IMR-90 (cell line): ENCODE measurements around the gene GORASP1. TPM values are rescaled to one million over a fixed set of nuclear protein-coding genes. Genes with fewer than 3 reads are reported as not detected.

Experiments used
- ATAC-seq: fragments of 200-7000 bp; cut with Tn5 transposase; 2 replicates; pipeline ENCODE4 v1.9.1; 2020; ENCODE audit warnings: low read depth, mild to moderate bottlenecking, moderate library complexity
- BruUV-seq: library from RNA; stranded (reverse); fragments of 400-500 nt; replicated peaks from 2 replicates; lab custom pipeline; 2021; lab: Mats Ljungman, UMichigan
- CTCF ChIA-PET: fragments of 300-600 bp; formaldehyde crosslinking; extraction: SDS; loops from one replicate; lab custom pipeline; 2021; ENCODE audit warnings: antibody characterized with exemption; lab: Yijun Ruan, JAX
- POLR2A ChIA-PET: fragments of 300-600 bp; sonication (Branson Sonifier 250); formaldehyde crosslinking; loops from one replicate; lab custom pipeline; 2022; ENCODE audit warnings: antibody characterized with exemption; ENCODE audit not compliant: unreplicated experiment; lab: Charles Lee
- DNase-seq: peaks from one replicate; pipeline ENCODE4 v3.0.0; 2013
- H2AFZ ChIP-seq: replicated peaks from 2 replicates; pipeline ENCODE3; 2013; ENCODE audit warnings: low read length, mild to moderate bottlenecking; ENCODE audit not compliant: poor library complexity
- H2AK5ac ChIP-seq: 2 replicates; pipeline ENCODE4 v1.6.1; 2013; ENCODE audit warnings: low read depth, low read length, inconsistent platforms
- H2AK9ac ChIP-seq: replicated peaks from 2 replicates; pipeline ENCODE3; 2013; ENCODE audit warnings: mild to moderate bottlenecking, low read depth, low read length, moderate library complexity; ENCODE audit not compliant: poor library complexity
- H2BK120ac ChIP-seq: 2 replicates; pipeline ENCODE4 v1.6.1; 2013; ENCODE audit warnings: low read depth, low read length, inconsistent platforms
- H2BK15ac ChIP-seq: 3 replicates; pipeline ENCODE4 v1.6.1; 2013; ENCODE audit warnings: low read depth, low read length, inconsistent platforms
- H2BK20ac ChIP-seq: 2 replicates; pipeline ENCODE4 v1.6.1; 2013; ENCODE audit warnings: low read depth, mild to moderate bottlenecking, inconsistent platforms, low read length, moderate library complexity
- H2BK5ac ChIP-seq: 2 replicates; pipeline ENCODE4 v1.6.1; 2013; ENCODE audit warnings: mild to moderate bottlenecking, low read depth, low read length, inconsistent platforms; ENCODE audit not compliant: poor library complexity, severe bottlenecking
- H3K14ac ChIP-seq: replicated peaks from 2 replicates; pipeline ENCODE4 v1.6.1; 2013; ENCODE audit warnings: low read depth, low read length, inconsistent platforms
- H3K18ac ChIP-seq: 2 replicates; pipeline ENCODE4 v1.6.1; 2013; ENCODE audit warnings: low read depth, low read length, control low read depth
- H3K23ac ChIP-seq: 2 replicates; pipeline ENCODE4 v1.6.1; 2013; ENCODE audit warnings: low read depth, low read length, inconsistent platforms
- H3K27ac ChIP-seq: 2 replicates; pipeline ENCODE4 v1.5.1; 2013; ENCODE audit warnings: mild to moderate bottlenecking, control low read depth, low read length; ENCODE audit not compliant: insufficient read depth
- H3K27me3 ChIP-seq: 2 replicates; pipeline ENCODE4 v1.6.1; 2013; ENCODE audit warnings: low read length; ENCODE audit not compliant: control insufficient read depth, insufficient read depth
- H3K36me3 ChIP-seq: 2 replicates; pipeline ENCODE4 v1.6.1; 2013; ENCODE audit warnings: low read length, mixed read lengths; ENCODE audit not compliant: control insufficient read depth, insufficient read depth
- H3K4ac ChIP-seq: 2 replicates; pipeline ENCODE4 v1.6.1; 2013; ENCODE audit warnings: low read depth, low read length, inconsistent platforms
- H3K4me1 ChIP-seq: 2 replicates; pipeline ENCODE4 v1.6.1; 2013; ENCODE audit warnings: low read length, mixed read lengths; ENCODE audit not compliant: control insufficient read depth, insufficient read depth
- H3K4me2 ChIP-seq: 2 replicates; pipeline ENCODE4 v1.6.1; 2013; ENCODE audit warnings: low read depth, mild to moderate bottlenecking, control low read depth, low read length, moderate library complexity
- H3K4me3 ChIP-seq: 2 replicates; pipeline ENCODE4 v1.5.1; 2013; ENCODE audit warnings: low read depth, mild to moderate bottlenecking, control low read depth, low read length, moderate library complexity; ENCODE audit not compliant: insufficient read depth
- H3K56ac ChIP-seq: 2 replicates; pipeline ENCODE4 v1.6.1; 2013; ENCODE audit warnings: low read length, inconsistent platforms; ENCODE audit not compliant: insufficient read depth; ENCODE audit errors: extremely low read depth
- H3K79me1 ChIP-seq, 2 experiments: 2 replicates each; pipeline ENCODE4 v1.6.1; 2013; ENCODE audit warnings: low read length in 2 of 2, inconsistent platforms in 1 of 2, low read depth in 1 of 2
- H3K9ac ChIP-seq: 2 replicates; pipeline ENCODE4 v1.6.1; 2013; ENCODE audit warnings: low read depth, low read length, control low read depth
- H3K9me1 ChIP-seq: 2 replicates; pipeline ENCODE4 v1.6.1; 2013; ENCODE audit warnings: low read length, inconsistent platforms; ENCODE audit not compliant: insufficient read depth
- H3K9me3 ChIP-seq: 2 replicates; pipeline ENCODE4 v1.6.1; 2013; ENCODE audit warnings: low read length; ENCODE audit not compliant: control insufficient read depth, insufficient read depth
- H4K20me1 ChIP-seq: 2 replicates; pipeline ENCODE4 v1.6.1; 2013; ENCODE audit warnings: low read length, inconsistent platforms; ENCODE audit not compliant: insufficient read depth
- H4K5ac ChIP-seq: 2 replicates; pipeline ENCODE4 v1.6.1; 2013; ENCODE audit warnings: mild to moderate bottlenecking, low read depth, low read length, control low read depth
- H4K8ac ChIP-seq, 2 experiments: 2 replicates each; pipeline ENCODE4 v1.6.1; 2013; ENCODE audit warnings: low read depth in 2 of 2, low read length in 2 of 2, control low read depth in 1 of 2, inconsistent platforms in 1 of 2
- H4K91ac ChIP-seq: 2 replicates; pipeline ENCODE4 v1.6.1; 2013; ENCODE audit warnings: low read depth, low read length, inconsistent platforms; ENCODE audit not compliant: insufficient read depth
- BHLHE40 ChIP-seq: fragments of 150-350 bp; IDR thresholded peaks from 2 replicates; pipeline ENCODE4 v1.6.1; 2016; ENCODE audit warnings: mild to moderate bottlenecking, low read depth, low read length
- CHD1 ChIP-seq: IDR thresholded peaks from 2 replicates; pipeline ENCODE4 v1.6.1; 2012; ENCODE audit warnings: low read depth, low read length, improper control_type of control experiment
- FOS ChIP-seq: fragments of 150-350 bp; IDR thresholded peaks from 2 replicates; pipeline ENCODE4 v1.6.1; 2016; ENCODE audit warnings: low read depth, low read length
- MAZ ChIP-seq: IDR thresholded peaks from 2 replicates; pipeline ENCODE4 v1.6.1; 2012; ENCODE audit warnings: low read depth, mild to moderate bottlenecking, low read length, improper control_type of control experiment, moderate library complexity, borderline replicate concordance
- POLR2A ChIP-seq: IDR thresholded peaks from 2 replicates; pipeline ENCODE4 v1.6.1; 2012; ENCODE audit warnings: mild to moderate bottlenecking, low read depth, low read length
- RAD21 ChIP-seq: IDR thresholded peaks from 2 replicates; pipeline ENCODE4 v1.6.1; 2012; ENCODE audit warnings: low read length, improper control_type of control experiment
- RCOR1 ChIP-seq: IDR thresholded peaks from 2 replicates; pipeline ENCODE4 v1.6.1; 2012; ENCODE audit warnings: mild to moderate bottlenecking, low read length, improper control_type of control experiment; ENCODE audit not compliant: insufficient replicate concordance
- USF2 ChIP-seq: fragments of 150-350 bp; IDR thresholded peaks from 2 replicates; pipeline ENCODE4 v1.6.1; 2017; ENCODE audit warnings: mild to moderate bottlenecking, antibody characterized with exemption, low read length, low read depth
- WGBS, 2 experiments: methylation state at CpG; one replicate each; pipeline versions ENCODE4 v1.1.5 to v1.1.7; 2013; ENCODE audit warnings: missing lambda C conversion rate in 2 of 2; ENCODE audit not compliant: insufficient read length in 1 of 2; ENCODE audit errors: extremely low coverage in 2 of 2; 5-methylcytosine and 5-hydroxymethylcytosine counted together
- dilution Hi-C: fragments of 300-500 bp; cut with HindIII; formaldehyde crosslinking; loops from one replicate; pipeline ENCODE4 v1.14.3; 2018; ENCODE audit warnings: low sequenced_read_pairs; ENCODE audit not compliant: unreplicated experiment
- in situ Hi-C: fragments of 300-500 bp; cut with MboI; formaldehyde crosslinking; loops from 3 replicates; pipeline ENCODE4 v1.14.3; 2019; ENCODE audit warnings: low sequenced_read_pairs, inconsistent platforms, mixed read lengths
- intact Hi-C: fragments of 100-400 bp; cut with micrococcal nuclease; formaldehyde crosslinking; loops from 2 replicates; pipeline ENCODE4 v1.10.0; 2022
- polyA plus RNA-seq, 3 experiments: library from polyadenylated mRNA; depleted of rRNA; stranded (reverse); fragments of >200 nt; gene quantifications; 2 replicates each; pipeline ENCODE4 v1.2.3, GENCODE V29; 2012; ENCODE audit warnings: low replicate concordance in 1 of 3
- total RNA-seq: library from RNA; depleted of rRNA; stranded (reverse); fragments of >200 nt; gene quantifications from 2 replicates; pipeline ENCODE4 v1.2.3, GENCODE V29; 2012
- TF ChIP-seq, protein P1 (sequence below): fragments of 150-350 bp; IDR thresholded peaks from 2 replicates; pipeline ENCODE4 v1.6.1; 2016; ENCODE audit warnings: low read depth, mild to moderate bottlenecking, low read length, moderate library complexity, borderline replicate concordance

GORASP1 gene
- total and polyA plus RNA-seq, 2 of the 4 experiments (the other 2 are of a cell fraction), result 35.0 to 56.6 TPM

DNA sequence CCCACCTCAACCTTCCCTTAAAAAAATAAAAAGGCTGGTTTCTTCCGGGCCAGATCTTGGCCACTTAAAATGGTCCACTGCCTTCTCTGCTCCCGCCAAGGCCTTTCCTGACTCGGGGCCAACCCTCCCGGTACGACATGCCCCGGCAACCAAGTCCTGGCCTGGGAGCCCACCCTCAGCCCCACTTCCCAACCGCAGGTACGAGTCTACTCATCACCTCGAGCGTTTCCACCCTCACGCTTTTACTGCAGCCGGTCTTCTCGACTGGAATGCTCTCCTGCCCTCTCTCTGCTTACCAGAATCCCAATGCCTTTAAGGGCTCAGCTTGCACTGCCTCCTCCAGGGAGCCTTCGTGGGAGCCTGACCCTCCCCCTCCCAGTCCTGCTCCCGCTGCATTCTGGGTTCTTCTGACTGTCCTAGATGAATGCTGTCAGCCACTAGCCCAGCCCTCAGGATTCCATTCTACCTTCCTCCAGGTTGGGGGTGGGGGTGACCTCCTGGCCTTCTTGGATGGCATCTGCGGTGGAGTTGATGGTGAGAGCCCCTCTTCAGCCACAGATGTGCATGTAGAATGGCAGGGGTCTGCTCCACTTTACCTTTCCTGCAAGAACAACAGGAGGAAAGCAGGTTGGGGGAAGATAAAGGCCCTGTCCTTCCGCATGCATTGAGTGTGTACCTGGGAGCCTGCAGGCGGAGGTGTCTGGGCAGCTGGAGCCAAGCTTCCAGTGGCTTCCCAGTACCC, 47.0 kb upstream of the GORASP1 start (continued):
- TF ChIP-seq RCOR1 (no peak), CHD1 (no peak)

DNA sequence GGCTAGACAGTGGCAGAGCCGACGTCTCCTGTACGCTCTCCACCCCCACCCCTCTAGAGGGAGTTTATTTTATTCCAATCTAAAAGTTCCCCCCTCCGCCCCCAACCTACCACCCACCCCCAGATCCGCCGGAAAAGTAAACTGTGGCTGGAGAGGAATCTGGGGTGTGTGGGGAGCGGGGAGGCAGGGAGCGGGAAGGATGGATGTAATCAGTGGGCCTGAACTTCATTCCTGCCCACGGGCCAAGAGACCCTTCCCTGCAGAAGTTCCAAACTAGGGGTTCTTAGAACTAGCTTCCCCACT, 46.5 kb upstream of the GORASP1 start:
- TF ChIP-seq BHLHE40 (no peak), CHD1 (no peak), MAZ (no peak), RAD21 (no peak), USF2 (no peak), FOS (no peak), POLR2A (no peak)
- TF ChIP-seq, protein P1, sequence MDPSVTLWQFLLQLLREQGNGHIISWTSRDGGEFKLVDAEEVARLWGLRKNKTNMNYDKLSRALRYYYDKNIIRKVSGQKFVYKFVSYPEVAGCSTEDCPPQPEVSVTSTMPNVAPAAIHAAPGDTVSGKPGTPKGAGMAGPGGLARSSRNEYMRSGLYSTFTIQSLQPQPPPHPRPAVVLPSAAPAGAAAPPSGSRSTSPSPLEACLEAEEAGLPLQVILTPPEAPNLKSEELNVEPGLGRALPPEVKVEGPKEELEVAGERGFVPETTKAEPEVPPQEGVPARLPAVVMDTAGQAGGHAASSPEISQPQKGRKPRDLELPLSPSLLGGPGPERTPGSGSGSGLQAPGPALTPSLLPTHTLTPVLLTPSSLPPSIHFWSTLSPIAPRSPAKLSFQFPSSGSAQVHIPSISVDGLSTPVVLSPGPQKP, result no peak
- Histone ChIP-seq H3K9me3 (no peaks in the 10 kb centered on the region), H3K4ac (peak overlapping the region; percentile 84), H2AK9ac (peak overlapping the region; percentile 68), H4K20me1 (peaks cover 37% of the 10 kb centered on the region), H2BK120ac (peak overlapping the region; percentile 69; the same call in 1 of the 2 replicates), H3K14ac (peak overlapping the region; percentile 78), H4K8ac (peak overlapping the region; percentile 76 to 80), H3K18ac (peak overlapping the region; percentile 69), H3K23ac (peak overlapping the region; percentile 52; the same call in 1 of the 2 replicates), H2BK20ac (no peak overlapping the region; the same call in 1 of the 2 replicates), H3K4me2 (peak overlapping the region; percentile 57), H3K27me3 (peaks cover 2% of the 10 kb centered on the region), H3K27ac (peak overlapping the region; percentile 73), H2BK5ac (peak overlapping the region; percentile 65), H3K4me1 (peaks cover 26% of the 10 kb centered on the region), H4K5ac (peak overlapping the region; percentile 66; the same call in 1 of the 2 replicates), H4K91ac (peak overlapping the region; percentile 69), H3K9ac (peak overlapping the region; percentile 55; the same call in 1 of the 2 replicates), H3K56ac (no peak overlapping the region), H2AFZ (peak overlapping the region; percentile 91), H2AK5ac (peak overlapping the region; percentile 81), H2BK15ac (peak overlapping the region; percentile 67; the same call in 1 of the 3 replicates), H3K79me1 (peaks cover 0 to 34% of the 10 kb centered on the region in 2 experiments; a peak in 2 of 4 replicates), H3K4me3 (peak overlapping the region; percentile 36), H3K9me1 (peaks cover 11% of the 10 kb centered on the region), H3K36me3 (no peaks in the 10 kb centered on the region)
- WGBS, 2 experiments, result no CpG with 5 or more reads among the region's 9 CpGs
- CTCF ChIA-PET, result no interaction called here
- in situ Hi-C loops, result no loop called here
- intact Hi-C loops, result no loop called here
- no peak for ATAC-seq
- no peak for DNase-seq
- no TSS peak for BruUV-seq
- dilution Hi-C loops, result no loop called here
- POLR2A ChIA-PET, result no interaction called here
